Heart left ventricle (tissue), 16 donors: ENCODE data around the gene CCDC30. TPM values are rescaled to one million over a fixed set of nuclear protein-coding genes. Genes with fewer than 3 reads are reported as not detected.

Source experiments
- ATAC-seq, 4 donors: fragments of 200-7000 bp; cut with Tn5 transposase; one replicate each; pipeline ENCODE4 v1.9.1; 2020 to 2022; ENCODE audit warnings: moderate library complexity in 4 of 4, mild to moderate bottlenecking in 3 of 4, moderate number of reproducible peaks in 1 of 4
- DNase-seq, 5 donors: peaks; one replicate each; pipeline ENCODE4 v3.0.0-alpha.2; 2020
- H3K27ac ChIP-seq, 12 donors: fragments of 200-600 bp; sonication (generic) in 4 of 12; one replicate each; pipeline versions ENCODE4 v1.5.0 to v1.8.0; 2016 to 2022; ENCODE audit warnings: mild to moderate bottlenecking in 2 of 12
- H3K27me3 ChIP-seq, 9 donors: fragments of 200-600 bp; sonication (generic) in 2 of 9; one replicate each; pipeline versions ENCODE4 v1.5.1 to v1.8.0; 2016 to 2022; ENCODE audit warnings: mild to moderate bottlenecking in 3 of 9
- H3K36me3 ChIP-seq, 9 donors: fragments of 200-600 bp; sonication (generic) in 2 of 9; one replicate each; pipeline versions ENCODE4 v1.5.0 to v1.8.0; 2018 to 2022; ENCODE audit warnings: mild to moderate bottlenecking in 2 of 9
- H3K4me1 ChIP-seq, 12 donors: fragments of 200-600 bp; sonication (generic) in 4 of 12; one replicate each; pipeline versions ENCODE4 v1.5.0 to v1.8.0; 2016 to 2022; ENCODE audit warnings: mild to moderate bottlenecking in 3 of 12
- H3K4me3 ChIP-seq, 12 donors: fragments of 200-600 bp; sonication (generic) in 4 of 12; one replicate each; pipeline versions ENCODE4 v1.5.0 to v1.8.0; 2017 to 2022; ENCODE audit warnings: mild to moderate bottlenecking in 9 of 12, moderate library complexity in 4 of 12
- H3K9me3 ChIP-seq, 12 donors: fragments of 200-600 bp; sonication (generic) in 4 of 12; one replicate each; pipeline versions ENCODE4 v1.5.0 to v1.8.0; 2016 to 2022; ENCODE audit warnings: mild to moderate bottlenecking in 1 of 12
- POLR2A ChIP-seq, 2 donors: fragments of 450-650 bp; IDR thresholded peaks; one replicate each; pipeline ENCODE4 v1.6.1; 2017; ENCODE audit warnings: antibody characterized with exemption in 2 of 2, mild to moderate bottlenecking in 2 of 2, moderate library complexity in 2 of 2
- WGBS, 4 donors: extraction: QIAGEN DNeasy Blood & Tissue Kit in 2 of 4; methylation state at CpG; one replicate each; pipeline versions ENCODE4 v1.1.5 to v1.1.7; 2013 to 2018; 5-methylcytosine and 5-hydroxymethylcytosine counted together
- intact Hi-C, 10 donors: fragments of 100-400 bp; cut with DNase I; formaldehyde crosslinking; loops; one replicate each; pipeline versions ENCODE4 v1.11.1 to v1.14.2; 2022
- polyA plus RNA-seq, 2 donors: library from polyadenylated mRNA; stranded (reverse); fragments of 200-250 nt; gene quantifications; one replicate each; pipeline ENCODE4 v1.2.3, GENCODE V29; 2013
- total RNA-seq, 9 donors: library from RNA; depleted of rRNA in 2 of 9; stranded (reverse); fragments of >200 nt in 2 of 9; fragmentation: NEBNext Ultra II Directional in 3 of 9; extraction: Animal tissue kit (Norgen Biotek cat#: 25700) in 3 of 9; gene quantifications; one replicate each; pipeline versions ENCODE4 v1.1.0 to v1.2.4, GENCODE V29; 2016 to 2023
- TF ChIP-seq, protein P1 (sequence below), 12 donors: fragments of 200-600 bp; sonication (generic) in 4 of 12; IDR thresholded peaks; one replicate each; pipeline versions ENCODE4 v1.5.0 to v1.8.0; 2018 to 2022; ENCODE audit warnings: antibody characterized with exemption in 12 of 12, mild to moderate bottlenecking in 5 of 12
- donor health status: ischemic (EF 13 %, LVEDD 7.1; RV severe dilation, severe dysfunction).
- donor health status: healthy with polysubstance abuse.
- donor health status: DM: no; HTN: yes; CAD: no.
- donor health status: DM: no; HTN: no; CAD: no.
- donor health status: ischemic (EF 25% LVEDD 6.9; RV normal size, moderate dysfunction).
- donor health status: ischemic (EF 25% LVEDD 5.7; RV mildly dilated, moderate dysfunction).
- donor health status: healthy.
- donor health status: DM: yes; HTN: yes; CAD: no.
- donor health status: ischemic (EF 35%, LVEDD 5.7; RV mildly dilated, moderate dysfunction).
- donor health status: nonischemic (EF 11% LVEDD 7.7; RV severe dilation, severe dysfunction).
- donor health status: DM: yes; HTN: yes; CAD: no.
- donor health status: PGD.
- donor health status: ischemic (EF 29% LVEDD 5.4; RV normal size, mild dysfunction).
- donor health status: nonischemic (EF 23%, LVEDD 6.1; RV moderate dilation, normal function).

Gene CCDC30
- total and polyA plus RNA-seq, 11 donors = 0.24 to 3.8 (median 1.6) TPM

DNA sequence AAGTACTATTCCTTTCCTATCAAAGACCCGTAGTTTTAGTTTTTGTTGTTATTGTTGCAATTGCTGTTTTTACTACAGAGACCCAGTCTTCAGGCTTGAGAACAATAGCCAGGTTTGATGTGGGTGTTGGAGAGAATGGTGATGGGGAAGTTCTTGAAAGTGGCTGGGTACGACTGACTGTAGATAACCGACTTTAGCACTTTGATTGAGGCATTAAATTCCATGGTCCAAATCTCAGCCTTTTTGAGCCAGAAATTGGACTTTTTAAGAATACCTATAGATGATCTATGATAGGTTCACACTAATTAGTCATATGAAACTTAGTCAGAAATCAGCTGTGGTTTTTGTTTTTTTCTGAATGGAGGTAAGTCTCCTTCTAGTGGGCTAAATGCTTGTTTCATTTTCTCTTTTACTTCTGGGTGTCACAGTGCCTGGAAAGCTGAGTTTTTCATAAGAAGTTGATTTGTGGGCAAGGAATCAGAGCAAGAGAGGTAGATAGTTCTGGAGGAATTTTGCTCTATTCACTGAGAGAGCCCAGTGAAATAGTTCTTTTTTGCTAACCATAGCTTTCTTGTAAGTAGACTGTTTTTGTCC lies 197.9 kb downstream of the CCDC30 start:
- no peak for TF ChIP-seq POLR2A (IDR thresholded peaks at IDR 0.05)
- TF ChIP-seq, protein P1, sequence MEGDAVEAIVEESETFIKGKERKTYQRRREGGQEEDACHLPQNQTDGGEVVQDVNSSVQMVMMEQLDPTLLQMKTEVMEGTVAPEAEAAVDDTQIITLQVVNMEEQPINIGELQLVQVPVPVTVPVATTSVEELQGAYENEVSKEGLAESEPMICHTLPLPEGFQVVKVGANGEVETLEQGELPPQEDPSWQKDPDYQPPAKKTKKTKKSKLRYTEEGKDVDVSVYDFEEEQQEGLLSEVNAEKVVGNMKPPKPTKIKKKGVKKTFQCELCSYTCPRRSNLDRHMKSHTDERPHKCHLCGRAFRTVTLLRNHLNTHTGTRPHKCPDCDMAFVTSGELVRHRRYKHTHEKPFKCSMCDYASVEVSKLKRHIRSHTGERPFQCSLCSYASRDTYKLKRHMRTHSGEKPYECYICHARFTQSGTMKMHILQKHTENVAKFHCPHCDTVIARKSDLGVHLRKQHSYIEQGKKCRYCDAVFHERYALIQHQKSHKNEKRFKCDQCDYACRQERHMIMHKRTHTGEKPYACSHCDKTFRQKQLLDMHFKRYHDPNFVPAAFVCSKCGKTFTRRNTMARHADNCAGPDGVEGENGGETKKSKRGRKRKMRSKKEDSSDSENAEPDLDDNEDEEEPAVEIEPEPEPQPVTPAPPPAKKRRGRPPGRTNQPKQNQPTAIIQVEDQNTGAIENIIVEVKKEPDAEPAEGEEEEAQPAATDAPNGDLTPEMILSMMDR (IDR thresholded peaks at IDR 0.05) = no peak
- peaks cover 0 to 23% (median 14%) of the 10 kb centered on the region in 12 donors for H3K4me1 ChIP-seq
- H3K27ac ChIP-seq = no peak overlapping the region
- no peak overlapping the region for H3K4me3 ChIP-seq
- intact Hi-C loops = loop anchor here in 1 of 10 donors (10.0 kb wide), 1 partner anchor 516 kb away; no protein-coding TSS in a partner anchor
- H3K36me3 ChIP-seq = peaks cover 0 to 62% (median 55%) of the 10 kb centered on the region in 9 donors
- DNase-seq (no peak), ATAC-seq (no peak)
- no peaks in the 10 kb centered on the region for H3K9me3 ChIP-seq
- H3K27me3 ChIP-seq = no peaks in the 10 kb centered on the region
- WGBS, 4 donors = 53 to 93% (median 81%) methylated on average over 3 of the region's 3 CpGs

DNA sequence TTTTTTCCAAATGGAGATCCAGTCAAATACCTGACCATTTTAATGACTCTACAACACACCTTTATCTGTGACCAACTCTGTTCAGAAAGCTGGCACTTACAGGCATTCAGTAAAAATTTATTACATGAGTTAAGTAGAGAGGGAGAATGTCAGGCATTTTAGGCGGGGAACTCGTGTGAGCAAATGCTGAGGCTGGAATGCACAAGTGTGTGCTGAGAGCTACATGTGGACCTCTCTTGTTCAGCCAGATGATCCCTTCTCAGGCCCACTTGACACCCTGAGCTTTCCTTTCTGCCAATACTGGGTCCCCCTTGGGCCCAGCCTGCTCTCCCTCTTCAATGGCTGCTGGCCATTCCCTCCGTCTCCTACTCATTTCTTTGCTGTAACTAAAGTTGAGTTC lies 206.8 kb downstream of the CCDC30 start:
- no peaks in the 10 kb centered on the region for H3K27me3 ChIP-seq
- no peak for DNase-seq
- intact Hi-C loops = loop anchor here in 3 of 10 donors (2.0 to 10.0 kb wide), 3 partner anchors 19 to 525 kb away; partner anchors contain the start of genes C1orf50 (in 1 of the 3) and P3H1 (in 1 of the 3)
- H3K4me1 ChIP-seq = peaks cover 0 to 12% (median 3%) of the 10 kb centered on the region in 12 donors
- H3K27ac ChIP-seq = no peak overlapping the region
- no peaks in the 10 kb centered on the region for H3K9me3 ChIP-seq
- no peak overlapping the region for H3K4me3 ChIP-seq
- 82 to 85% (median 83%) methylated on average over 3 of the region's 3 CpGs for WGBS, 4 donors
- H3K36me3 ChIP-seq = peaks cover 0 to 81% (median 59%) of the 10 kb centered on the region in 9 donors
- no peak for TF ChIP-seq POLR2A (IDR thresholded peaks at IDR 0.05)
- TF ChIP-seq, protein P1 (IDR thresholded peaks at IDR 0.05) = no peak
- no peak for ATAC-seq

DNA sequence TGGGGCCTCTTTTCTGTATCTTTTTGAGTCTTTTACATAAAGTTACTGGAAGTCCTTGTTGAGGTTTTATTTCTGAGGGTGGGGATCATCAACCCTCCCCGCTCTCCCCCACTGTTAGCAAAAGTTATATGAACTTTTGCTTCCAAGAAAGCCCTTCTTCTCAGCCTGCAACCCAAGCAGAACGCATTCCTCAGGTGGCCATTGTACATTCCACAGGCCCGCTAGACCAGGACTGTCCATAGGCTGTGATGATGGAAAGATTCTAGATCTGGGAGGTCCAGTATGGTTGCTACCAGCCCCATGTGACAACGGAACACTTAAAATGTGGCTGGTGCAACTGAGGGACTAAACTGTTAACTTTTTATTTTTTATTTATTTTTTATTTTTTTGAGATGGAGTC lies 207.3 kb downstream of the CCDC30 start:
- ATAC-seq (no peak), DNase-seq (no peak)
- 96 to 100% (median 99%) methylated on average over 4 of the region's 4 CpGs for WGBS, 4 donors
- intact Hi-C loops = loop anchor here in 1 of 10 donors (10.0 kb wide), 1 partner anchor 94 kb away; the partner anchor contains the start of genes C1orf50 and P3H1
- Histone ChIP-seq H3K9me3 (no peaks in the 10 kb centered on the region), H3K4me3 (no peak overlapping the region), H3K4me1 (peaks cover 0 to 14% (median 3%) of the 10 kb centered on the region in 12 donors), H3K27ac (no peak overlapping the region), H3K36me3 (peaks cover 0 to 81% (median 59%) of the 10 kb centered on the region in 9 donors), H3K27me3 (no peaks in the 10 kb centered on the region)
- TF ChIP-seq POLR2A (IDR thresholded peaks at IDR 0.05) = no peak
- TF ChIP-seq, protein P1 (IDR thresholded peaks at IDR 0.05) = no peak

DNA sequence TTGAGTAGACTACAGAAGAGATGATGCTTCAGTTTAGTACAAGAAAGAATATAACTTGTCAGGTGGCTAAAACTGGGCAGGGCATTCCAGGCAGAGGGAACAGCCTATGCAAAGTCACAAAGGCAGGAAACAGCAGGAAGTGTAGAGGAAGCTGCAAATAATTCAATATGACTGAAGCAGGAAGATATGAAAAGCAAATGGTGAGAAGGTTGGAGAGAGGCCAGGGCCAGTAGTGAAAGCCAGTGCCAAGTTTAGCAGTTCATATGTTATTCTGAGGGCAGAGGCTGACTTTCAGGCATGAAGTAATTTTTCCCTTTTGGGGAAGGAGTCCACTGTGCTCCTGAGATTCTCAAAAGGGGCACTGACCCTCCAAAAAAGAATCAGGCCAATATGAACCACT lies 211.1 kb downstream of the CCDC30 start:
- no peaks in the 10 kb centered on the region for H3K9me3 ChIP-seq
- peaks cover 0 to 52% (median 26%) of the 10 kb centered on the region in 9 donors for H3K36me3 ChIP-seq
- H3K4me3 ChIP-seq = no peak overlapping the region
- intact Hi-C loops = loop anchor here in 1 of 10 donors (10.0 kb wide), 1 partner anchor 91 kb away; the partner anchor contains the start of genes C1orf50 and P3H1
- peak overlapping the region; percentile 34 to 86 (median 70) for H3K27ac ChIP-seq
- H3K27me3 ChIP-seq = no peaks in the 10 kb centered on the region
- ATAC-seq (peak; percentile 34 to 72 (median 42)), DNase-seq (peak in 2 of 5 donors; percentile 22 to 37)
- peaks cover 0 to 22% (median 3%) of the 10 kb centered on the region in 12 donors for H3K4me1 ChIP-seq
- TF ChIP-seq, protein P1 (IDR thresholded peaks at IDR 0.05) = no peak
- no peak for TF ChIP-seq POLR2A (IDR thresholded peaks at IDR 0.05)
